HUES48 (cell line): ENCODE data around the gene CELSR2.
"Not testable (repeated sequence)": the region's sequence is repeated elsewhere in the genome, so short reads cannot be mapped to it uniquely, and the experiment has no call there.

Experiments
- H3K27ac ChIP-seq: one replicate; pipeline ENCODE4 v1.7.0; 2013; ENCODE audit warnings: low read depth, low read length, inconsistent platforms
- H3K27me3 ChIP-seq: 2 replicates; pipeline ENCODE4 v1.6.1; 2013; ENCODE audit warnings: mild to moderate bottlenecking, low read length; ENCODE audit not compliant: control insufficient read depth, insufficient read depth
- H3K36me3 ChIP-seq: 2 replicates; pipeline ENCODE4 v1.6.1; 2013; ENCODE audit warnings: low read length; ENCODE audit not compliant: control insufficient read depth, insufficient read depth
- H3K4me1 ChIP-seq: 2 replicates; pipeline ENCODE4 v1.6.1; 2013; ENCODE audit warnings: mild to moderate bottlenecking, low read length; ENCODE audit not compliant: control insufficient read depth, insufficient read depth
- H3K4me3 ChIP-seq: 2 replicates; pipeline ENCODE4 v1.5.1; 2013; ENCODE audit warnings: mild to moderate bottlenecking, low read depth, low read length
- H3K9ac ChIP-seq: 2 replicates; pipeline ENCODE4 v1.6.1; 2013; ENCODE audit warnings: mild to moderate bottlenecking, low read depth, low read length, moderate library complexity
- H3K9me3 ChIP-seq: 2 replicates; pipeline ENCODE4 v1.6.1; 2013; ENCODE audit warnings: low read length; ENCODE audit not compliant: control insufficient read depth, insufficient read depth

CELSR2 gene

DNA sequence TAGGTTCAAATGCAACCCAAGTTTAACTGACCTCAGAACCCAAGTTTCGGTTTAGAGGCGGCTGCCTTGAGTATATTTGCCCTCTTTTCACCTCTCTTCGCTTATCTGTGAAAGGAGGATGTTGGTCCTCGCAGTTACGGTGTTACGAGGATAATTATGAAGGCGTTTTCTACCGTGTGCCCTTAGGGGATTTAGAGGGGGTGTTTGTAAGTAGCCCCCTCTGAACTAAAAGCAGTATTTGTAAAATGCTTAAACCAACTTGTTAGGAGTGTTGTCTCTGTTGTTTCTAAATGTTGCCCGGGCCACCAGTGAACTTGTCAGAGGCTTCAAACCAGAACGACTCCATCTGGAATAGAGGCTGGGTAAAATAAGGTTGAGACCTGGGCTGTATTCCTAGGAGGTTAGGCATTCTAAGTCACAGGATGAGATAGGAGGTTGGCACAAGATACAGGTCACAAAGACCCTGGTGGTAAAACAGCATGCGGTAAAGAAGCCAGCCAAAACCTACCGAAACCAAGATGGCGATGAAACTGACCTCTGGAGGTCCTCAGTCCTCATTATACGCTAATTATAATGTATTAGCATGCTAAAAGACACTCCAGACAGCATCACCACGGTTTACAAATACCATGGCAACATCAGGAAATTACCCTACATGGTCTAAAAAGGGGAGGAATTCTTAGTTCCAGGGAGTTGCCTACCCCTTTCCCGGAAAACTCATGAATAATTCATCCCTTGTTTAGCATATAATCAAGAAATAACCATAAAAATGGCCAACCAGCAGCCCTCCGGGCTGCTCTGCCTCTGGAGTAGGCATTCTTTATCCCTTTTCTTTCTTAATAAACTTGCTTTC lies 34.6 kb downstream of the CELSR2 start:
- Histone ChIP-seq H3K27ac (peak overlapping the region; percentile 86), H3K9me3 (no peaks in the 10 kb centered on the region), H3K4me3 (peak overlapping the region; percentile 98), H3K9ac (peak overlapping the region; percentile 72), H3K27me3 (no peaks in the 10 kb centered on the region), H3K36me3 (peaks cover 24% of the 10 kb centered on the region), H3K4me1 (peaks cover 27% of the 10 kb centered on the region)

DNA sequence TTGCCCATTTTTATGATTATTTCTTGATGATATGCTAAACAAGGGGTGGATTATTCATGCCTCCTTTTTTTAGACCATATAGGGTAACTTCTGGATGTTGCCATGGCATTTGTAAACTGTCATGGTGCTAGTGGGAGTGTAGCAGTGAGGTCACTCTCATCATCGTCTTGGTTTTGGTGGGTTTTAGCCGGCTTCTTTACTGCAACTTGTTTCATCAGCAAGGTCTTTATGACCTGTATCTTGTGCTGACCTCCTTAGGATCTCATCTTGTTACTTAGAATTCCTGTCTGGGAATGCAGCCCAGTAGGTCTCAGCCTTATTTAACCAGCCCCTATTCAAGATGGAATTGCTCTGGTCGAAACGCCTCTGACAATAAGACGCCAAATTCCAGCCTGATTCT lies 37.4 kb downstream of the CELSR2 start:
- peaks cover 22% of the 10 kb centered on the region for H3K4me1 ChIP-seq
- not testable (repeated sequence) for H3K27ac ChIP-seq, H3K9me3 ChIP-seq, H3K27me3 ChIP-seq, H3K36me3 ChIP-seq, H3K4me3 ChIP-seq, H3K9ac ChIP-seq

- no peaks in the 10 kb centered on the region for H3K36me3 ChIP-seq
- H3K9ac ChIP-seq, result no peak overlapping the region
- no peaks in the 10 kb centered on the region for H3K27me3 ChIP-seq
- no peaks in the 10 kb centered on the region for H3K9me3 ChIP-seq
- H3K27ac ChIP-seq, result no peak overlapping the region
- peaks cover 5% of the 10 kb centered on the region for H3K4me1 ChIP-seq
- H3K4me3 ChIP-seq, result no peak overlapping the region
Observed at GRCh38 chr1:109290137-109290536, 40.8 kb downstream of the CELSR2 start.

DNA sequence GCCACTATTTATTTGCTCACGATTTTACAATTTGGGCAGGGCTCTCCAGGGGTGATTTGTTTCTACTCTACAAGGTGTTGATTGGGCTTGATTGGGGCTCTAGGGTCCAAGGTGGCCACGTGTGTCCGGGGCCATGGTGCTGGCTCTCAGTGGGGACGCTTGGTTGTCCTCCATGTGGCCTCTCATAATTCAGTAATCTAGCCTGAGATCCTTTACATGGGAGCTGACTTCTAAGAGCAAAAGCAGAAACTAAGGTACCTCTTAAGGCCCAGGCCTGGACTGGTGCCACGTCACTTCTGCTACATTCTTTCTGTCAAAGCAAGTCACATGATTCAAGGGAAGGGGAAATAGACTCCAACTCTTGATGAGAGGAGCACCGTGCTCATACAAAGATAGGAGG lies 41.7 kb downstream of the CELSR2 start:
- Histone ChIP-seq H3K9me3 (no peaks in the 10 kb centered on the region), H3K27me3 (no peaks in the 10 kb centered on the region), H3K36me3 (no peaks in the 10 kb centered on the region), H3K4me3 (no peak overlapping the region), H3K27ac (no peak overlapping the region), H3K9ac (no peak overlapping the region), H3K4me1 (no peaks in the 10 kb centered on the region)

GRCh38 chr1:109292364-109292763 lies 43.0 kb downstream of the CELSR2 start:
- H3K27me3 ChIP-seq, result no peaks in the 10 kb centered on the region
- no peaks in the 10 kb centered on the region for H3K9me3 ChIP-seq
- no peaks in the 10 kb centered on the region for H3K36me3 ChIP-seq
- no peak overlapping the region for H3K4me3 ChIP-seq
- H3K9ac ChIP-seq, result no peak overlapping the region
- H3K4me1 ChIP-seq, result no peaks in the 10 kb centered on the region
- no peak overlapping the region for H3K27ac ChIP-seq

- Histone ChIP-seq H3K4me3 (no peak overlapping the region), H3K27me3 (no peaks in the 10 kb centered on the region)
Observed at GRCh38 chr1:109293026-109293425, 43.7 kb downstream of the CELSR2 start.

GRCh38 chr1:109294481-109294880 lies 45.1 kb downstream of the CELSR2 start:
- Histone ChIP-seq H3K9me3 (no peaks in the 10 kb centered on the region), H3K4me1 (no peaks in the 10 kb centered on the region), H3K4me3 (no peak overlapping the region), H3K27me3 (no peaks in the 10 kb centered on the region), H3K9ac (no peak overlapping the region), H3K27ac (no peak overlapping the region), H3K36me3 (no peaks in the 10 kb centered on the region)

More at GRCh38 chr1:109293026-109293425, 43.7 kb downstream of the CELSR2 start:
- no peaks in the 10 kb centered on the region for H3K36me3 ChIP-seq
- no peak overlapping the region for H3K27ac ChIP-seq
- H3K9me3 ChIP-seq, result no peaks in the 10 kb centered on the region
- H3K4me1 ChIP-seq, result no peaks in the 10 kb centered on the region
- no peak overlapping the region for H3K9ac ChIP-seq

DNA sequence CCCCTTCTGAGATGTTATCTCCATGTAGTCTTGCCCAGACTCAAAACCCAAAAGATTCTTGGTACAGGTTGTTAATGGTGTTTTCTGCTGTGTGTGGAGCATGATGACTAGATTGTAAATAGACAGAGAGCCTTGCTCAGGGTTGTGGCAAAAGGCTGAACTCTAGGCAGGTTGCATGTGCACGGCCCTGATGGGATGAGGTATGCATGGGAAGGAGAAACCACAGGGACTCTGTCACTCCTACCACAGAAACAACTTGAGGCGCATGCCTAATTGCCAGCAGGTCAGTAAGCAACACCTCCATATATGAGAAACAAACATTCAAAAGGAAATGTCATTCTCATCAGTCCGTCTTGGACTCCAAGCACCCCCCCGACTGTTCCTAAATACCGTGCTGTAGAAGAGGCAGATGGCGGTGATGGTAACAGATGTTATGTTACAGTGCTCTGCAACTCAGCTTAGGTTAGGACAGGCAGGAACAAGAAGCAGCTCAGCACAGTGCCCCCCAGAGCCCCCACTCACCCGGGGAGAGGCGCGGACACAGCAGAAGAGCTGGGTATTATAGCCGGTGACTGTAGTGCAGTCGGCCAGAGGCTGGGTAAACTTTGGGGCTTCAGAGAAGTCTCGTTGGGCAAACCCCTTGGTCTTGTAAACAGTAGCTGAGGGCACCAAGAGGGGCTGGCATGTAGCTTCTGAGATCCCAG lies 46.5 kb downstream of the CELSR2 start:
- no peaks in the 10 kb centered on the region for H3K36me3 ChIP-seq
- H3K27me3 ChIP-seq, result no peaks in the 10 kb centered on the region
- H3K27ac ChIP-seq, result no peak overlapping the region
- no peaks in the 10 kb centered on the region for H3K4me1 ChIP-seq
- H3K4me3 ChIP-seq, result no peak overlapping the region
- H3K9ac ChIP-seq, result no peak overlapping the region
- no peaks in the 10 kb centered on the region for H3K9me3 ChIP-seq

GRCh38 chr1:109296782-109297181 lies 47.4 kb downstream of the CELSR2 start:
- Histone ChIP-seq H3K4me1 (no peaks in the 10 kb centered on the region), H3K9me3 (no peaks in the 10 kb centered on the region), H3K9ac (no peak overlapping the region), H3K27ac (no peak overlapping the region), H3K27me3 (no peaks in the 10 kb centered on the region), H3K4me3 (no peak overlapping the region), H3K36me3 (no peaks in the 10 kb centered on the region)

- Histone ChIP-seq H3K9me3 (no peaks in the 10 kb centered on the region), H3K9ac (no peak overlapping the region), H3K36me3 (no peaks in the 10 kb centered on the region), H3K27me3 (no peaks in the 10 kb centered on the region), H3K27ac (no peak overlapping the region), H3K4me3 (no peak overlapping the region), H3K4me1 (no peaks in the 10 kb centered on the region)
Observed at GRCh38 chr1:109298666-109299557, 49.6 kb downstream of the CELSR2 start.
